Thoracic aorta (tissue), 2 donors: Measurements from ENCODE around the gene NFATC2IP. TPM values are rescaled to one million over a fixed set of nuclear protein-coding genes. Genes with fewer than 3 reads are reported as not detected.
A peak's percentile ranks its signal among the peaks of the same experiment; 100 is the strongest.

Experiments
- ATAC-seq: fragments of 150-250 bp; one replicate; pipeline ENCODE4 v1.8.0; 2017; ENCODE audit warnings: low read depth; ENCODE audit not compliant: insufficient number of reproducible peaks, low FRiP score
- DNase-seq: peaks from one replicate; pipeline ENCODE4 v3.0.0-alpha.2; 2020; ENCODE audit warnings: low spot score
- H3K27ac ChIP-seq, 2 donors: fragments of 200-600 bp; sonication (generic); 1 replicate in 1 of 2; 2 replicates in 1 of 2; pipeline ENCODE4 v1.5.1; 2016; ENCODE audit warnings: mild to moderate bottlenecking in 2 of 2, moderate library complexity in 2 of 2
- H3K27me3 ChIP-seq: fragments of 200-600 bp; sonication (generic); replicated peaks from 2 replicates; pipeline ENCODE4 v1.6.0; 2016; ENCODE audit warnings: mild to moderate bottlenecking; ENCODE audit not compliant: insufficient read depth
- H3K36me3 ChIP-seq: fragments of 200-600 bp; sonication (generic); one replicate; pipeline ENCODE4 v1.5.1; 2016
- H3K4me1 ChIP-seq, 2 donors: fragments of 200-600 bp; sonication (generic); 1 replicate in 1 of 2; 2 replicates in 1 of 2; pipeline versions ENCODE4 v1.5.1 to v1.6.0; 2016; ENCODE audit warnings: low read depth in 2 of 2, mild to moderate bottlenecking in 1 of 2; ENCODE audit not compliant: control insufficient read depth in 1 of 2
- H3K4me3 ChIP-seq: fragments of 200-600 bp; sonication (generic); 2 replicates; pipeline ENCODE4 v1.5.1; 2016; ENCODE audit warnings: mild to moderate bottlenecking
- H3K9me3 ChIP-seq: fragments of 200-600 bp; sonication (generic); 2 replicates; pipeline ENCODE4 v1.5.1; 2016
- CTCF ChIP-seq: fragments of 200-600 bp; sonication (generic); IDR thresholded peaks from one replicate; pipeline ENCODE4 v1.5.1; 2019; ENCODE audit warnings: antibody characterized with exemption
- total RNA-seq, 2 donors: library from RNA; depleted of rRNA; stranded (reverse); fragments of >200 nt; gene quantifications; one replicate each; pipeline versions ENCODE4 v1.1.0 to v1.2.3, GENCODE V29; 2016

Gene NFATC2IP
- total RNA-seq, 2 donors from 2014 or later: 38.4 to 45.5 TPM

DNA sequence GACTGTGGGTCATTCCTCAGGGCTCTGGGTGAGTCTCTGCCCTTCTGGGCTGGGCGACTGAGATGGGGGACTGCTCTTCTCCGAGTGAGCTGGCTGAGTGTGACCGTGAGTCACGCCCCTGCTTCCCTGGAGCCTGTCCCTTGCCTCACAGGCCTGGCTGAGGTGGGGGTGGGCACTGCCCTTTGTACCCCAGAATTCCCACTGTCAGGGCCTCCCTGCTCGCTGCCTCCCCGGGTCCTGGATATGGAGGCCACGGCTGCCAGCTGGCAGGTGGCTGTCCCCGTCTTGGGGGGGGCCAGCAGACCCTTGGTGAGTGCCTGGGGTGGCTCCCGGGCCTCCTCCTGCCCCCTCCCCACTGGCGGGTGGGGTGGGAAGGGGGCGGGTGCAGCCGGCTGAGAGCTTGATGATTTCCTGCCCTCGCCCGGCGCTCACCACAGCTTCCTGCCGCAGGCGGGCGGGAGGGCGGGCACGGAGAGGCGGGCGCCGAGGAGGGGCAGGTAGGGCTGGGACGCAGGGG lies 33.9 kb downstream of the NFATC2IP start, which contains the start of gene LAT:
Gene LAT, plus strand, starts transcription at position 434 of the 517 bp plus-strand sequence. CDS start 366 bp downstream, outside the sequence.
- H3K9me3 ChIP-seq: peaks cover 6% of the 10 kb centered on the region
- ATAC-seq (no peak), DNase-seq (no peak)
- no peaks in the 10 kb centered on the region for H3K4me1 ChIP-seq
- H3K4me3 ChIP-seq: peak within 1 kb of the TSS; percentile 31
- no peak within 1 kb of the TSS for H3K27ac ChIP-seq
- no peaks in the 10 kb centered on the region for H3K27me3 ChIP-seq
- TF ChIP-seq CTCF: no peak
- H3K36me3 ChIP-seq: peaks cover 49% of the 10 kb centered on the region

- Histone ChIP-seq H3K4me3 (peak overlapping the region; percentile 19), H3K36me3 (peaks cover 49% of the 10 kb centered on the region), H3K27me3 (no peaks in the 10 kb centered on the region), H3K27ac (no peak overlapping the region), H3K4me1 (no peaks in the 10 kb centered on the region), H3K9me3 (peaks cover 6% of the 10 kb centered on the region)
- no peak for ATAC-seq
- no peak for DNase-seq
- TF ChIP-seq CTCF: no peak
These were observed 34.7 kb downstream of the NFATC2IP start for GRCh38 chr16:28985211-28986041.

DNA sequence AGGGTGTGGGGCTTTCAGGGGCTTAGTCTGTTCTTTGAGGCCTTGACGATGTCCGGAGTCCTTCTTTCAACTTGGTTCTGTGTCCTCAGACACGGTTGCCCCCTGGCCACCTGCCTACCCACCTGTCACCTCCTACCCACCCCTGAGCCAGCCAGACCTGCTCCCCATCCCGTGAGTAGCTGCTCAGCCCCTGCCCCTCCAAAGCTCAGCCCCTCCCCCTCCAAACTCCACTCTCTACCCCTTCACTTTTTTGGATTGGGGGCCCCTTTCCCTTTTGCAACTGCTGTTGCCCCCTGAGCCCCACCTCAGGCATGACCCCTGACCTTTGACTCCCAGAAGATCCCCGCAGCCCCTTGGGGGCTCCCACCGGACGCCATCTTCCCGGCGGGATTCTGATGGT lies 35.3 kb downstream of the NFATC2IP start:
- ATAC-seq (no peak), DNase-seq (no peak)
- Histone ChIP-seq H3K9me3 (peaks cover 6% of the 10 kb centered on the region), H3K4me1 (no peaks in the 10 kb centered on the region), H3K4me3 (peak overlapping the region; percentile 14), H3K36me3 (peaks cover 45% of the 10 kb centered on the region), H3K27ac (no peak overlapping the region), H3K27me3 (no peaks in the 10 kb centered on the region)
- TF ChIP-seq CTCF: no peak

DNA sequence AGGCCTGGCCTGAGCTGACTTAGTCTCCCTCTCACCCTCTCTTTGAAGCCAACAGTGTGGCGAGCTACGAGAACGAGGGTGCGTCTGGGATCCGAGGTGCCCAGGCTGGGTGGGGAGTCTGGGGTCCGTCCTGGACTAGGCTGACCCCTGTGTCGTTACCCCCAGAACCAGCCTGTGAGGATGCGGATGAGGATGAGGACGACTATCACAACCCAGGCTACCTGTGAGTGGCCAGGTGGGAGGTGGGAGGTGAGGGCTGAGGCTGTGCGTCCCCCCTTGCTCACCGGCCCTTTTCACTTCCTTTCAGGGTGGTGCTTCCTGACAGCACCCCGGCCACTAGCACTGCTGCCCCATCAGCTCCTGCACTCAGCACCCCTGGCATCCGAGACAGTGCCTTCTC lies 35.8 kb downstream of the NFATC2IP start:
- ATAC-seq (no peak), DNase-seq (no peak)
- H3K36me3 ChIP-seq: peaks cover 40% of the 10 kb centered on the region
- H3K27ac ChIP-seq: no peak overlapping the region
- no peaks in the 10 kb centered on the region for H3K4me1 ChIP-seq
- H3K27me3 ChIP-seq: no peaks in the 10 kb centered on the region
- no peak for TF ChIP-seq CTCF
- H3K9me3 ChIP-seq: peaks cover 6% of the 10 kb centered on the region
- no peak overlapping the region for H3K4me3 ChIP-seq

DNA sequence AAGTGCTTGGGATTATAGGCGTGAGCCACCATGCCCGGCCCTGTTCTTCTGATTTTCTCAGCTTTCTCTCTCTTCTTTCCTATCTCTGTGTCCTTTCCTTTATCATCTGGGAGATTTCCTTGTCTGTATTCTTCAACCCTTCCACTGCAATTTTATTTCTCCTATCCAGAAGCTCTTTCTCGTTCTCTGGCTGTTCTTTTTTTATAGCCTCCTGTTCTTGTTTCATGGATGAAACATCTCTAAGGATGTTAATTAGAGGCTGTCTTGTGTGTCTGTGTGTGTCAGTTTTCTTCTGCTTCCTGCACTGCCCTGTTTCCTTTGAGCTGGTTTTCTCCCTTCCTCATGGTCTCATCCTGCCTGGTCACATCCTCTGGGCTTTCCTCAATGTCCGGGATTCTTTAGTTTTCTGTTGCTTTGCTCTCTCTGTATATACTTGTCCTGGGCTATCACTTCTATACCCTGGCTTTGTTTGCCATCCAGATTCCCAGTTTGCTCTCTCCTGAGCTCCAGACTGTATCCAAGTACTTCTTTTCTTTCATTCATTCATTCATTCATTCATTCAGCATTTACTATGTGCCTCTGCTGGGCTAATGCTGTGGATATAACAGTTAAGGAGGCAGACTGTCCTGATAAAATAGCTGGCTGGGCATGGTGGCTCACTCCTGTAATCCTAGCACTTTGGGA lies 36.6 kb downstream of the NFATC2IP start:
- DNase-seq: no peak
- no peak for TF ChIP-seq CTCF
- ATAC-seq: no peak
- H3K9me3 ChIP-seq: peaks cover 6% of the 10 kb centered on the region
- no peaks in the 10 kb centered on the region for H3K27me3 ChIP-seq
- no peak overlapping the region for H3K27ac ChIP-seq
- H3K4me3 ChIP-seq: no peak overlapping the region
- H3K4me1 ChIP-seq: no peaks in the 10 kb centered on the region
- peaks cover 34% of the 10 kb centered on the region for H3K36me3 ChIP-seq
